Lower lobe of right lung (tissue), 2 donors: ENCODE data around the gene PCDHGB2. TPM values are rescaled to one million over a fixed set of nuclear protein-coding genes. Genes with fewer than 3 reads are reported as not detected.
"Not testable (repeated sequence)": the region's sequence is repeated elsewhere in the genome, so short reads cannot be mapped to it uniquely, and the experiment has no call there.

Source experiments
- ATAC-seq, 2 donors: fragments of 200-7000 bp; cut with Tn5 transposase; one replicate each; pipeline ENCODE4 v1.9.1; 2020 to 2022; ENCODE audit warnings: mild to moderate bottlenecking in 2 of 2, moderate library complexity in 2 of 2
- DNase-seq: peaks from one replicate; pipeline ENCODE4 v3.0.0-alpha.2; 2020
- H3K27ac ChIP-seq: fragments of 200-600 bp; one replicate; pipeline ENCODE4 v1.8.0; 2022
- H3K27me3 ChIP-seq: fragments of 200-600 bp; one replicate; pipeline ENCODE4 v1.8.0; 2022; ENCODE audit warnings: low read depth
- H3K36me3 ChIP-seq: fragments of 200-600 bp; one replicate; pipeline ENCODE4 v1.8.0; 2022; ENCODE audit warnings: mild to moderate bottlenecking
- H3K4me1 ChIP-seq: fragments of 200-600 bp; one replicate; pipeline ENCODE4 v1.8.0; 2022
- H3K4me3 ChIP-seq: fragments of 200-600 bp; one replicate; pipeline ENCODE4 v1.8.0; 2022; ENCODE audit warnings: mild to moderate bottlenecking
- H3K9me3 ChIP-seq: fragments of 200-600 bp; one replicate; pipeline ENCODE4 v1.8.0; 2022
- CTCF ChIP-seq: fragments of 200-600 bp; IDR thresholded peaks from one replicate; pipeline ENCODE4 v1.8.0; 2022; ENCODE audit warnings: antibody characterized with exemption, mild to moderate bottlenecking
- intact Hi-C: fragments of 100-400 bp; cut with DNase I; formaldehyde crosslinking; loops from one replicate; pipeline ENCODE4 v1.11.0; 2022
- total RNA-seq: library from RNA; stranded (reverse); fragmentation: NEBNext Ultra II Directional; extraction: Animal tissue kit (Norgen Biotek cat#: 25700); gene quantifications from one replicate; pipeline ENCODE4 v1.2.1, GENCODE V29; 2021
- donor health status: DM: no; HTN: yes; CAD: no; lungs with severe emphysema.

The PCDHGB2 gene
- total RNA-seq, 1 donor from 2014 or later: 3.7 TPM

- intact Hi-C loops, H3K4me1 ChIP-seq, H3K36me3 ChIP-seq, H3K27ac ChIP-seq: not testable (repeated sequence)
- ATAC-seq (peak; percentile 84 to 90), DNase-seq (peak; percentile 76)
- H3K9me3 ChIP-seq: peaks cover 65% of the 10 kb centered on the region
- peak; percentile 59 for TF ChIP-seq CTCF
- H3K4me3 ChIP-seq: peak within 1 kb of the TSS; percentile 44
- H3K27me3 ChIP-seq: peaks cover 16% of the 10 kb centered on the region
Observed at GRCh38 chr5:141407790-141408505, 48.2 kb downstream of the PCDHGB2 start, which contains the start of gene PCDHGB6. TSS of gene PCDHGB6 (plus strand) at chr5:141408021. CDS start at chr5:141408203, 182 bp downstream.

- H3K4me1 ChIP-seq: peaks cover 3% of the 10 kb centered on the region
- H3K27me3 ChIP-seq: peaks cover 15% of the 10 kb centered on the region
- ATAC-seq (no peak), DNase-seq (no peak)
- intact Hi-C loops: no loop called here
- H3K27ac ChIP-seq: no peak overlapping the region
- no peak overlapping the region for H3K4me3 ChIP-seq
- H3K9me3 ChIP-seq: peaks cover 72% of the 10 kb centered on the region
- no peak for TF ChIP-seq CTCF
- H3K36me3 ChIP-seq: no peaks in the 10 kb centered on the region
Observed at GRCh38 chr5:141409598-141410306, 50.0 kb downstream of the PCDHGB2 start.

- Histone ChIP-seq H3K4me3 (no peak overlapping the region), H3K27me3 (peaks cover 16% of the 10 kb centered on the region), H3K4me1 (peaks cover 3% of the 10 kb centered on the region), H3K27ac (no peak overlapping the region), H3K36me3 (no peaks in the 10 kb centered on the region), H3K9me3 (peaks cover 85% of the 10 kb centered on the region)
- DNase-seq (no peak), ATAC-seq (no peak)
- TF ChIP-seq CTCF: no peak
- intact Hi-C loops: no loop called here
Observed at GRCh38 chr5:141411575-141411974, 51.8 kb downstream of the PCDHGB2 start.

Other genes starting within 250 kb of the PCDHGB2 start
- 2.2 TPM for gene PCDHB4, start 238.2 kb upstream of the PCDHGB2 start, total RNA-seq
- 1.8 TPM for gene PCDHB5, start 224.8 kb upstream of the PCDHGB2 start, total RNA-seq
- gene PCDHB6, start 209.9 kb upstream of the PCDHGB2 start, total RNA-seq: 0.41 TPM
- gene PCDHB7, start 187.3 kb upstream of the PCDHGB2 start, total RNA-seq: 1.9 TPM
- 2.6 TPM for gene PCDHB8, start 182.2 kb upstream of the PCDHGB2 start, total RNA-seq
- gene PCDHB16, start 177.6 kb upstream of the PCDHGB2 start, total RNA-seq: 2.6 TPM
- 3.0 TPM for gene PCDHB9, start 172.8 kb upstream of the PCDHGB2 start, total RNA-seq
- gene PCDHB10, start 167.6 kb upstream of the PCDHGB2 start, total RNA-seq: 2.0 TPM
- gene PCDHB11, start 160.4 kb upstream of the PCDHGB2 start, total RNA-seq: 2.7 TPM
- gene PCDHB12, start 151.3 kb upstream of the PCDHGB2 start, total RNA-seq: 1.7 TPM
- gene PCDHB13, start 146.1 kb upstream of the PCDHGB2 start, total RNA-seq: 2.9 TPM
- gene PCDHB14, start 136.7 kb upstream of the PCDHGB2 start, total RNA-seq: 2.1 TPM
- gene PCDHB15, start 114.6 kb upstream of the PCDHGB2 start, total RNA-seq: 2.8 TPM
- 0.71 TPM for gene SLC25A2, start 55.9 kb upstream of the PCDHGB2 start, total RNA-seq
- gene TAF7, start 39.2 kb upstream of the PCDHGB2 start, total RNA-seq: 65.0 TPM
- gene PCDHGA1, start 29.5 kb upstream of the PCDHGB2 start, total RNA-seq: 0.53 TPM
- gene PCDHGA2, start 21.2 kb upstream of the PCDHGB2 start, total RNA-seq: 2.7 TPM
- gene PCDHGA3, start 16.2 kb upstream of the PCDHGB2 start, total RNA-seq: 1.8 TPM
- 1.8 TPM for gene PCDHGB1, start 9.9 kb upstream of the PCDHGB2 start, total RNA-seq
- gene PCDHGA4, start 5.0 kb upstream of the PCDHGB2 start, total RNA-seq: 3.1 TPM
- 2.8 TPM for gene PCDHGA5, start 4.2 kb downstream of the PCDHGB2 start, total RNA-seq
- 2.2 TPM for gene PCDHGB3, start 10.2 kb downstream of the PCDHGB2 start, total RNA-seq
- gene PCDHGA6, start 13.9 kb downstream of the PCDHGB2 start, total RNA-seq: 3.2 TPM
- gene PCDHGA7, start 22.7 kb downstream of the PCDHGB2 start, total RNA-seq: 1.9 TPM
- gene PCDHGB4, start 27.7 kb downstream of the PCDHGB2 start, total RNA-seq: 5.3 TPM
- gene PCDHGA8, start 32.6 kb downstream of the PCDHGB2 start, total RNA-seq: 1.5 TPM
- gene PCDHGB5, start 38.0 kb downstream of the PCDHGB2 start, total RNA-seq: 9.1 TPM
- 4.8 TPM for gene PCDHGA9, start 42.8 kb downstream of the PCDHGB2 start, total RNA-seq
- gene PCDHGB6, start 48.0 kb downstream of the PCDHGB2 start, total RNA-seq: 7.7 TPM
- gene PCDHGA10, start 53.0 kb downstream of the PCDHGB2 start, total RNA-seq: 5.4 TPM
- gene PCDHGB7, start 57.7 kb downstream of the PCDHGB2 start, total RNA-seq: 15.9 TPM
- gene PCDHGA11, start 61.1 kb downstream of the PCDHGB2 start, total RNA-seq: 3.2 TPM
- 5.9 TPM for gene PCDHGA12, start 70.5 kb downstream of the PCDHGB2 start, total RNA-seq
- 82.4 TPM for gene PCDHGC3, start 116.0 kb downstream of the PCDHGB2 start, total RNA-seq
- 1.5 TPM for gene PCDHGC4, start 125.0 kb downstream of the PCDHGB2 start, total RNA-seq
- gene PCDHGC5, start 129.1 kb downstream of the PCDHGB2 start, total RNA-seq: 1.8 TPM